ENCODE results near the gene LRRK1.

- no peak for TF ChIP-seq JUNB (IDR thresholded peaks at IDR 0.05; ENCODE audit: unreplicated experiment)
- TF ChIP-seq POLR2AphosphoS5 (IDR thresholded peaks at IDR 0.05; ENCODE audit: low read depth) = no peak
- no peak for TF ChIP-seq ZNF331 (CRISPR knock-in tag; IDR thresholded peaks at IDR 0.05; ENCODE audit: low read depth)
- no peak for TF ChIP-seq CTCF (conservative IDR thresholded peaks at IDR 0.05; ENCODE audit: low read depth in 2 of 2)
- TF ChIP-seq REST (IDR thresholded peaks at IDR 0.05; ENCODE audit: unreplicated experiment) = no peak
- no peak for TF ChIP-seq EZH2 (IDR thresholded peaks at IDR 0.05; ENCODE audit: low read depth, unreplicated experiment)
These were observed 75.7 kb downstream of the LRRK1 start for GRCh38 chr15:100994597-100995446.

All from GM23338 (cell line).